Measurements from ENCODE around the gene RAD51B. TPM values are rescaled to one million over a fixed set of nuclear protein-coding genes. Genes with fewer than 3 reads are reported as not detected.

Gene RAD51B
- total RNA-seq, 1 experiment from 2014 or later, result 29.9 TPM

DNA sequence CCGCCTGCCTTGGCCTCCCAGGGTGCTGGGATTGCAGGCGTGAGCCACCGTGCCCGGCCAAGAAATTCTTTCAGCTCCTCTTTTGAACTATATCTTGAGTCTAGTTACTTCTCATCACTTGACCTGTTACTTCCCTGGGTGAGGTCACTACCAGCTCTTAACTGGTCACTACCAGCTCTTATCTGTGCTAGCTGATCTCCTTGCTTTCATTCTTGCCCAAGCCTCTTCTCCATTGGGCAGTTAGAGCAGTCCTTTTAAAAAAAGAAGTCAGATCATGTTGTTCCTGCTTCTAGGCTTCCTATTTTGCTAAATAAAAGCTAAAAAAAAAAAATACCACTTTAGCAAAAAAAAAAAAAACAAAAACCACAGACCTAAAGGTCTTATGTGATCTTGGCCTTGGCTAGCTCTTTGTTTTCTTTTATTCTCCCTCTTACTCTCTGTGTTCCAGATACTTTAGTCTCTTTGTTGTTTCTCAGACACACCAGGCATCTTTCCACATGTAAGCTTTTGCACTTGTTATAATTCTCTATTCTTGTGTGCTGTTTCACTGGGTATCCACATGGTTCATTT lies 63.5 kb downstream of the RAD51B start:
- Histone ChIP-seq H3K4me3 (no peak overlapping the region), H3K9me2 (ENCODE audit: insufficient read depth) (no peaks in the 10 kb centered on the region), H3K27ac (no peak overlapping the region), H3K79me2 (ENCODE audit: low read depth) (no peaks in the 10 kb centered on the region), H3K36me3 (ENCODE audit: low read depth) (no peaks in the 10 kb centered on the region), H3K4me1 (replicated peaks; ENCODE audit: insufficient read depth) (no peaks in the 10 kb centered on the region), H2AFZ (no peak overlapping the region), H3K4me2 (no peak overlapping the region), H4K20me1 (ENCODE audit: insufficient read depth) (no peaks in the 10 kb centered on the region), H3F3A (ENCODE audit: insufficient read depth, low read depth) (peaks cover 4% of the 10 kb centered on the region; the same call in 1 of the 2 replicates), H3K9me3 (ENCODE audit: insufficient read depth, low read depth) (no peaks in the 10 kb centered on the region), H3K27me3 (ENCODE audit: insufficient read depth, low read depth) (no peaks in the 10 kb centered on the region)
- no peak for DNase-seq
- TF ChIP-seq, protein P1, sequence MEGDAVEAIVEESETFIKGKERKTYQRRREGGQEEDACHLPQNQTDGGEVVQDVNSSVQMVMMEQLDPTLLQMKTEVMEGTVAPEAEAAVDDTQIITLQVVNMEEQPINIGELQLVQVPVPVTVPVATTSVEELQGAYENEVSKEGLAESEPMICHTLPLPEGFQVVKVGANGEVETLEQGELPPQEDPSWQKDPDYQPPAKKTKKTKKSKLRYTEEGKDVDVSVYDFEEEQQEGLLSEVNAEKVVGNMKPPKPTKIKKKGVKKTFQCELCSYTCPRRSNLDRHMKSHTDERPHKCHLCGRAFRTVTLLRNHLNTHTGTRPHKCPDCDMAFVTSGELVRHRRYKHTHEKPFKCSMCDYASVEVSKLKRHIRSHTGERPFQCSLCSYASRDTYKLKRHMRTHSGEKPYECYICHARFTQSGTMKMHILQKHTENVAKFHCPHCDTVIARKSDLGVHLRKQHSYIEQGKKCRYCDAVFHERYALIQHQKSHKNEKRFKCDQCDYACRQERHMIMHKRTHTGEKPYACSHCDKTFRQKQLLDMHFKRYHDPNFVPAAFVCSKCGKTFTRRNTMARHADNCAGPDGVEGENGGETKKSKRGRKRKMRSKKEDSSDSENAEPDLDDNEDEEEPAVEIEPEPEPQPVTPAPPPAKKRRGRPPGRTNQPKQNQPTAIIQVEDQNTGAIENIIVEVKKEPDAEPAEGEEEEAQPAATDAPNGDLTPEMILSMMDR (conservative IDR thresholded peaks at IDR 0.05), result no peak
- TF ChIP-seq EZH2 (IDR thresholded peaks at IDR 0.05; ENCODE audit: low read depth), result no peak
- no TSS peak for BruUV-seq (replicated peaks)
- ChIA-PET POLR2A (ENCODE audit: unreplicated experiment) (interaction anchor here (0.5 to 0.7 kb wide), 3 partner anchors 586 to 808 kb away, joined by 3 to 46 read pairs (median 30); no protein-coding TSS in a partner anchor), CTCF (interaction anchor here (0.6 to 0.7 kb wide), 4 partner anchors 20 to 1142 kb away, joined by 4 to 7 read pairs (median 4); no protein-coding TSS in a partner anchor)
- intact Hi-C loops (cut with micrococcal nuclease; ENCODE audit: unreplicated experiment), result loop anchor here (2.0 kb wide), 1 partner anchor 934 kb away; no protein-coding TSS in a partner anchor

DNA sequence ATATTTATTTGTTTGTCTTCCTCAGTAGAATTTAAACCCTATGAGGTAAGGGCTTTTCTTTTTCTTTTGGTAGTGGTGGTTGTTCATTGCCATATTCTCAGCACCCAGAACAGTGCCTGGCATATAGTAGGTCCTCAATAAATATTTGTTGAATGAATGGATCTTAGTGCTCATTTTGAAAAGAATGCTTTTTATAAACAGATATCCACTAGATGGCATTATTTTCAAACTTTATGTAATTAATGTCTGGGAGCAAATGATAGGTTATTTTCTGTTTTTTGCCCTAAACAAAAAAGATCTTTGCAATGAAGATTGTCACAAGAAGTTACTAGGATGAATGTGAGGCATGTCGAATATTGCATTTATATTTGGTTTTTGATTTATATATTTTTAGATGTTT lies 64.1 kb downstream of the RAD51B start:
- Histone ChIP-seq H3K4me2 (no peak overlapping the region), H4K20me1 (ENCODE audit: insufficient read depth) (no peaks in the 10 kb centered on the region), H3K9me2 (ENCODE audit: insufficient read depth) (no peaks in the 10 kb centered on the region), H3F3A (ENCODE audit: insufficient read depth, low read depth) (peaks cover 4% of the 10 kb centered on the region; the same call in 1 of the 2 replicates), H3K36me3 (ENCODE audit: low read depth) (no peaks in the 10 kb centered on the region), H3K79me2 (ENCODE audit: low read depth) (no peaks in the 10 kb centered on the region), H3K27me3 (ENCODE audit: insufficient read depth, low read depth) (no peaks in the 10 kb centered on the region), H3K4me3 (no peak overlapping the region), H3K9me3 (ENCODE audit: insufficient read depth, low read depth) (no peaks in the 10 kb centered on the region), H3K4me1 (replicated peaks; ENCODE audit: insufficient read depth) (no peaks in the 10 kb centered on the region), H3K27ac (no peak overlapping the region), H2AFZ (no peak overlapping the region)
- CTCF ChIA-PET, result no interaction called here
- no TSS peak for BruUV-seq (replicated peaks)
- TF ChIP-seq, protein P1 (conservative IDR thresholded peaks at IDR 0.05), result peak; percentile 64
- TF ChIP-seq EZH2 (IDR thresholded peaks at IDR 0.05; ENCODE audit: low read depth), result no peak
- DNase-seq, result peak in 1 of 2 experiments; percentile 43
- POLR2A ChIA-PET (ENCODE audit: unreplicated experiment), result no interaction called here
- intact Hi-C loops (cut with micrococcal nuclease; ENCODE audit: unreplicated experiment), result loop anchor here (2.0 kb wide), 1 partner anchor 933 kb away; no protein-coding TSS in a partner anchor

DNA sequence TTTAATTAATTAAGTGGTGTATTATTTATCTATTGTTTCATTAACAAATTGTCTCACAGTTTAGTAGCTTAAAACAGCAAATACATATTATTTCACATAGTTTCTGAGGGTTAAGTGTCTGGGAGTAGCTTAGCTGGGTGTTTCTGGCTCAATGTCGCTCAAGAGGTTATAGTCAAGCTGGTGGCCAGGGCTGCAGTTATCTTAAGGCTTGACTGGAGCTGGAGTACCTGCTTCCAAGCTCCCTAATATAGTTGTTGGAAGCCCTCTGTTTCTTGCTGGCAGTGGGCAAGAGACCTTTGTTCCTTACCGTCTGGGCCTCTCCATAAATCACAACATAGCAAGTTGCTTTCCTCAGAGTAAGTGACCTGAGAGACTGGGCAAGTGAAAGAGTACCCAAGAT lies 66.6 kb downstream of the RAD51B start:
- Histone ChIP-seq H3F3A (ENCODE audit: insufficient read depth, low read depth) (peaks cover 4% of the 10 kb centered on the region; the same call in 1 of the 2 replicates), H2AFZ (no peak overlapping the region), H3K4me1 (replicated peaks; ENCODE audit: insufficient read depth) (no peaks in the 10 kb centered on the region), H3K27me3 (ENCODE audit: insufficient read depth, low read depth) (no peaks in the 10 kb centered on the region), H3K9me3 (ENCODE audit: insufficient read depth, low read depth) (no peaks in the 10 kb centered on the region), H3K4me3 (no peak overlapping the region), H3K4me2 (no peak overlapping the region), H4K20me1 (ENCODE audit: insufficient read depth) (no peaks in the 10 kb centered on the region), H3K36me3 (ENCODE audit: low read depth) (no peaks in the 10 kb centered on the region), H3K79me2 (ENCODE audit: low read depth) (no peaks in the 10 kb centered on the region), H3K9me2 (ENCODE audit: insufficient read depth) (no peaks in the 10 kb centered on the region), H3K27ac (no peak overlapping the region)
- ChIA-PET CTCF (no interaction called here), POLR2A (ENCODE audit: unreplicated experiment) (no interaction called here)
- intact Hi-C loops (cut with micrococcal nuclease; ENCODE audit: unreplicated experiment), result no loop called here
- DNase-seq, result no peak
- no peak for TF ChIP-seq EZH2 (IDR thresholded peaks at IDR 0.05; ENCODE audit: low read depth)
- TF ChIP-seq, protein P1 (conservative IDR thresholded peaks at IDR 0.05), result no peak
- no TSS peak for BruUV-seq (replicated peaks)
